Osteocyte (in vitro differentiated cells): ENCODE results near the gene DLEC1. TPM values are rescaled to one million over a fixed set of nuclear protein-coding genes. Genes with fewer than 3 reads are reported as not detected.
A peak's percentile ranks its signal among the peaks of the same experiment; 100 is the strongest.

Source experiments
- DNase-seq: peaks from one replicate; pipeline ENCODE4 v3.0.0; 2021; ENCODE audit warnings: mixed read lengths; ENCODE audit not compliant: unreplicated experiment; ENCODE audit errors: extremely low spot score
- H3K27ac Mint-ChIP-seq: one replicate; pipeline ENCODE4 v1.8.0; 2021; ENCODE audit warnings: mild to moderate bottlenecking, mixed read lengths; ENCODE audit not compliant: unreplicated experiment
- H3K27me3 Mint-ChIP-seq: one replicate; pipeline ENCODE4 v1.8.0; 2021; ENCODE audit warnings: mixed read lengths; ENCODE audit not compliant: unreplicated experiment
- H3K36me3 Mint-ChIP-seq: one replicate; pipeline ENCODE4 v1.8.0; 2021; ENCODE audit warnings: mixed read lengths; ENCODE audit not compliant: unreplicated experiment
- H3K4me1 Mint-ChIP-seq: one replicate; pipeline ENCODE4 v1.8.0; 2021; ENCODE audit warnings: mixed read lengths; ENCODE audit not compliant: unreplicated experiment
- H3K4me3 Mint-ChIP-seq: one replicate; pipeline ENCODE4 v1.8.0; 2021; ENCODE audit warnings: mild to moderate bottlenecking, moderate library complexity, mixed read lengths; ENCODE audit not compliant: unreplicated experiment
- H3K9me3 Mint-ChIP-seq: one replicate; pipeline ENCODE4 v1.8.0; 2021; ENCODE audit warnings: mixed read lengths; ENCODE audit not compliant: unreplicated experiment
- CTCF ChIP-seq: fragments of 200-600 bp; sonication (generic); IDR thresholded peaks from 2 replicates; pipeline ENCODE4 v1.5.0; 2021; ENCODE audit warnings: antibody characterized with exemption, mild to moderate bottlenecking, moderate library complexity
- total RNA-seq: library from RNA; stranded (reverse); gene quantifications from 2 replicates; pipeline ENCODE4 v1.2.1, GENCODE V29; 2021

DLEC1 gene
- total RNA-seq, 1 donor from 2014 or later: 0.62 TPM

GRCh38 chr3:38036286-38036685 is 2.7 kb upstream of the DLEC1 start:
- no peaks in the 10 kb centered on the region for H3K36me3 Mint-ChIP-seq
- no peaks in the 10 kb centered on the region for H3K9me3 Mint-ChIP-seq
- DNase-seq: no peak
- no peak overlapping the region for H3K27ac Mint-ChIP-seq
- H3K27me3 Mint-ChIP-seq: peaks cover 5% of the 10 kb centered on the region
- peaks cover 21% of the 10 kb centered on the region for H3K4me1 Mint-ChIP-seq
- H3K4me3 Mint-ChIP-seq: no peak overlapping the region
- no peak for TF ChIP-seq CTCF

- no peak for DNase-seq
- H3K36me3 Mint-ChIP-seq: no peaks in the 10 kb centered on the region
- no peak overlapping the region for H3K27ac Mint-ChIP-seq
- peaks cover 15% of the 10 kb centered on the region for H3K4me1 Mint-ChIP-seq
- no peak overlapping the region for H3K4me3 Mint-ChIP-seq
- TF ChIP-seq CTCF: no peak
- H3K27me3 Mint-ChIP-seq: peaks cover 5% of the 10 kb centered on the region
- H3K9me3 Mint-ChIP-seq: no peaks in the 10 kb centered on the region
Observed at GRCh38 chr3:38036906-38037305, 2.1 kb upstream of the DLEC1 start.

GRCh38 chr3:38038447-38038911 is 529 bp upstream of the DLEC1 start:
- Mint-ChIP-seq H3K4me3 (peak overlapping the region; percentile 70), H3K4me1 (peaks cover 15% of the 10 kb centered on the region)

GRCh38 chr3:38039899-38040261 is 872 bp downstream of the DLEC1 start:
- no peaks in the 10 kb centered on the region for H3K36me3 Mint-ChIP-seq
- H3K27me3 Mint-ChIP-seq: peaks cover 16% of the 10 kb centered on the region
- no peak for DNase-seq
- TF ChIP-seq CTCF: peak; percentile 28
- H3K9me3 Mint-ChIP-seq: no peaks in the 10 kb centered on the region
- no peak overlapping the region for H3K27ac Mint-ChIP-seq
- H3K4me1 Mint-ChIP-seq: peaks cover 15% of the 10 kb centered on the region
- H3K4me3 Mint-ChIP-seq: peak overlapping the region; percentile 70

More at GRCh38 chr3:38038447-38038911, 529 bp upstream of the DLEC1 start:
- no peak for DNase-seq
- H3K36me3 Mint-ChIP-seq: no peaks in the 10 kb centered on the region
- no peak for TF ChIP-seq CTCF
- no peaks in the 10 kb centered on the region for H3K9me3 Mint-ChIP-seq
- H3K27ac Mint-ChIP-seq: no peak overlapping the region
- H3K27me3 Mint-ChIP-seq: peaks cover 13% of the 10 kb centered on the region

GRCh38 chr3:38040401-38040800 is 1.4 kb downstream of the DLEC1 start:
- Mint-ChIP-seq H3K9me3 (no peaks in the 10 kb centered on the region), H3K27ac (no peak overlapping the region), H3K27me3 (peaks cover 21% of the 10 kb centered on the region), H3K4me3 (no peak overlapping the region), H3K4me1 (peaks cover 15% of the 10 kb centered on the region), H3K36me3 (no peaks in the 10 kb centered on the region)
- TF ChIP-seq CTCF: no peak
- DNase-seq: no peak
